HCT116 (cell line): ENCODE measurements around the gene APBB2. TPM values are rescaled to one million over a fixed set of nuclear protein-coding genes. Genes with fewer than 3 reads are reported as not detected.

ENCODE experiments used
- ATAC-seq: fragments of 200-7000 bp; cut with Tn5 transposase; 2 replicates; pipeline ENCODE4 v1.9.1; 2020; ENCODE audit warnings: mild to moderate bottlenecking, moderate library complexity
- BruUV-seq: library from RNA; stranded (reverse); fragments of 400-500 nt; replicated peaks from 2 replicates; lab custom pipeline; 2021; lab: Mats Ljungman, UMichigan
- CTCF ChIA-PET: fragments of 300-600 bp; sonication (Branson Sonifier 250); formaldehyde crosslinking; loops from one replicate; lab custom pipeline; 2021; ENCODE audit warnings: antibody characterized with exemption; lab: Charles Lee
- POLR2A ChIA-PET: fragments of 300-600, 350-600 bp; sonication (Branson Sonifier 250); formaldehyde crosslinking; loops from one replicate; lab custom pipeline; 2021; ENCODE audit warnings: antibody characterized with exemption; lab: Charles Lee
- RAD21 ChIA-PET, 2 experiments: fragments of 300-600 bp; sonication (Branson Sonifier 250); formaldehyde crosslinking; loops; one replicate each; lab custom pipeline; 2023; ENCODE audit warnings: low total read pairs in 2 of 2; ENCODE audit not compliant: uncharacterized antibody in 2 of 2, unreplicated experiment in 2 of 2, low non-redundant PET in 1 of 2; lab: Charles Lee
- DNase-seq: peaks from one replicate; pipeline ENCODE4 v3.0.0-alpha.2; 2010; ENCODE audit warnings: low read depth, low spot score
- H2AFZ ChIP-seq: fragments of 200-600 bp; shearing (Covaris generic), sonication (generic); 2 replicates; pipeline ENCODE4 v1.6.1; 2017; ENCODE audit warnings: low read depth, mixed run types, mixed read lengths, antibody characterized with exemption, low read length; ENCODE audit not compliant: poor library complexity, severe bottlenecking
- H3K27ac ChIP-seq: 2 replicates; pipeline ENCODE4 v1.5.1; 2012; ENCODE audit warnings: low read depth, low read length
- H3K27me3 ChIP-seq: fragments of 200-600 bp; sonication (generic); 2 replicates; pipeline ENCODE4 v1.6.1; 2016; ENCODE audit warnings: mixed run types, low read length, mixed read lengths; ENCODE audit not compliant: insufficient read depth
- H3K36me3 ChIP-seq, 2 experiments: fragments of 200-500 bp in 1 of 2; fragments of 200-600 bp in 1 of 2; sonication (Bioruptor generic) in 1 of 2; sonication (generic) in 1 of 2; 2 replicates each; pipeline versions ENCODE4 v1.5.1 to v1.6.1; 2014 to 2016; ENCODE audit warnings: low read length in 2 of 2, inconsistent platforms in 1 of 2, mixed read lengths in 1 of 2, mixed run types in 1 of 2; ENCODE audit not compliant: insufficient read depth in 2 of 2, control insufficient read depth in 1 of 2
- H3K4me1 ChIP-seq, 2 experiments: fragments of 200-600 bp in 1 of 2; sonication (generic) in 1 of 2; 2 replicates each; pipeline versions ENCODE4 v1.5.1 to v1.6.1; 2012 to 2017; ENCODE audit warnings: low read length in 2 of 2, inconsistent platforms in 1 of 2, mild to moderate bottlenecking in 1 of 2, mixed read lengths in 1 of 2, mixed run types in 1 of 2, moderate library complexity in 1 of 2; ENCODE audit not compliant: insufficient read depth in 2 of 2, control insufficient read depth in 1 of 2
- H3K4me2 ChIP-seq: fragments of 200-600 bp; sonication (generic); 2 replicates; pipeline ENCODE4 v1.6.1; 2017; ENCODE audit warnings: mixed run types, low read length, mixed read lengths
- H3K4me3 ChIP-seq, 2 experiments: fragments of 200-600 bp in 1 of 2; sonication (generic) in 1 of 2; replicated peaks in 1 of 2; 2 replicates each; pipeline ENCODE4 v1.5.1; 2011 to 2016; ENCODE audit warnings: low read length in 2 of 2, control low read depth in 1 of 2, low read depth in 1 of 2, mild to moderate bottlenecking in 1 of 2, mixed read lengths in 1 of 2, mixed run types in 1 of 2
- H3K79me2 ChIP-seq: fragments of 200-600 bp; sonication (generic); 2 replicates; pipeline ENCODE4 v1.6.1; 2017; ENCODE audit warnings: mild to moderate bottlenecking, mixed run types, low read length, moderate library complexity, mixed read lengths; ENCODE audit not compliant: insufficient read depth
- H3K9ac ChIP-seq: fragments of 200-600 bp; sonication (generic); 2 replicates; pipeline ENCODE4 v1.6.1; 2016; ENCODE audit warnings: low read length, mixed read lengths
- H3K9me2 ChIP-seq: fragments of 200-600 bp; sonication (generic), shearing (Covaris generic); 2 replicates; pipeline ENCODE4 v1.6.1; 2017; ENCODE audit warnings: mixed run types, mild to moderate bottlenecking, moderate library complexity; ENCODE audit not compliant: insufficient read depth
- H3K9me3 ChIP-seq, 2 experiments: fragments of 200-500 bp in 1 of 2; fragments of 200-600 bp in 1 of 2; sonication (Bioruptor generic) in 1 of 2; sonication (generic) in 1 of 2; 2 replicates each; pipeline ENCODE4 v1.6.1; 2014 to 2017; ENCODE audit warnings: low read length in 2 of 2, mixed read lengths in 2 of 2, inconsistent platforms in 1 of 2, low read depth in 1 of 2, mild to moderate bottlenecking in 1 of 2, mixed run types in 1 of 2, moderate library complexity in 1 of 2; ENCODE audit not compliant: control insufficient read depth in 1 of 2, insufficient read depth in 1 of 2
- H4K20me1 ChIP-seq: fragments of 200-600 bp; sonication (generic), shearing (Covaris generic); 2 replicates; pipeline ENCODE4 v1.6.1; 2017; ENCODE audit warnings: mixed run types, mild to moderate bottlenecking, moderate library complexity; ENCODE audit not compliant: insufficient read depth
- CTCF ChIP-seq, 3 experiments: fragments of 200-600 bp in 1 of 3; sonication (generic) in 1 of 3; IDR thresholded peaks in 2 of 3; conservative IDR thresholded peaks in 1 of 3; 2 replicates each; pipeline ENCODE4 v1.5.1; 2012 to 2017; ENCODE audit warnings: low read depth in 2 of 3, low read length in 2 of 3, antibody characterized with exemption in 1 of 3, borderline replicate concordance in 1 of 3, control low read depth in 1 of 3, mild to moderate bottlenecking in 1 of 3, mixed read lengths in 1 of 3, mixed run types in 1 of 3, moderate library complexity in 1 of 3; ENCODE audit not compliant: insufficient read depth in 1 of 3
- EGR1 ChIP-seq: IDR thresholded peaks from 2 replicates; pipeline ENCODE4 v1.6.1; 2012; ENCODE audit warnings: low read depth
- ELF1 ChIP-seq: IDR thresholded peaks from 2 replicates; pipeline ENCODE4 v1.6.1; 2012; ENCODE audit warnings: low read depth, borderline replicate concordance
- EZH2 ChIP-seq: fragments of 200-600 bp; sonication (generic); IDR thresholded peaks from 2 replicates; pipeline ENCODE4 v1.6.1; 2017; ENCODE audit warnings: antibody characterized with exemption, mixed run types
- EZH2phosphoT487 ChIP-seq: fragments of 200-600 bp; IDR thresholded peaks from 2 replicates; pipeline ENCODE4 v1.6.1; 2018; ENCODE audit warnings: antibody characterized with exemption, borderline replicate concordance
- FOSL1 ChIP-seq: IDR thresholded peaks from 2 replicates; pipeline ENCODE4 v1.6.1; 2012; ENCODE audit warnings: low read depth
- JUND ChIP-seq: IDR thresholded peaks from 2 replicates; pipeline ENCODE4 v1.6.1; 2012
- MAX ChIP-seq: IDR thresholded peaks from 2 replicates; pipeline ENCODE4 v1.6.1; 2012
- POLR2A ChIP-seq: IDR thresholded peaks from 2 replicates; pipeline ENCODE4 v1.7.0; 2011; ENCODE audit warnings: borderline replicate concordance; ENCODE audit not compliant: insufficient read depth, insufficient read length; ENCODE audit errors: extremely low read depth
- POLR2AphosphoS5 ChIP-seq: IDR thresholded peaks from 2 replicates; pipeline ENCODE4 v1.6.1; 2011; ENCODE audit warnings: mild to moderate bottlenecking, low read depth, low read length, moderate library complexity
- RAD21 ChIP-seq: IDR thresholded peaks from 2 replicates; pipeline ENCODE4 v1.6.1; 2012; ENCODE audit warnings: low read depth, mild to moderate bottlenecking
- REST ChIP-seq: IDR thresholded peaks from 2 replicates; pipeline ENCODE4 v1.6.1; 2012; ENCODE audit warnings: low read depth
- SIN3A ChIP-seq: IDR thresholded peaks from 2 replicates; pipeline ENCODE4 v1.6.1; 2012; ENCODE audit warnings: low read depth
- SP1 ChIP-seq: IDR thresholded peaks from 2 replicates; pipeline ENCODE4 v1.6.1; 2012; ENCODE audit warnings: low read depth
- SRF ChIP-seq: IDR thresholded peaks from 2 replicates; pipeline ENCODE4 v1.6.1; 2012; ENCODE audit warnings: low read depth
- YY1 ChIP-seq: IDR thresholded peaks from 2 replicates; pipeline ENCODE4 v1.6.1; 2011; ENCODE audit warnings: low read length, low read depth, moderate library complexity, mild to moderate bottlenecking; ENCODE audit not compliant: insufficient replicate concordance; ENCODE audit errors: extremely low read depth
- ZBTB33 ChIP-seq: IDR thresholded peaks from 2 replicates; pipeline ENCODE4 v1.6.1; 2011; ENCODE audit warnings: mild to moderate bottlenecking, low read length, moderate library complexity; ENCODE audit not compliant: insufficient replicate concordance; ENCODE audit errors: extremely low read depth
- ZNF274 ChIP-seq: fragments of 200-500 bp; sonication (Bioruptor generic); IDR thresholded peaks from 2 replicates; pipeline ENCODE4 v1.6.1; 2014; ENCODE audit warnings: mild to moderate bottlenecking, low read depth, low read length, inconsistent platforms
- intact Hi-C: fragments of 100-400 bp; cut with micrococcal nuclease; formaldehyde crosslinking; loops from 2 replicates; pipeline ENCODE4 v1.10.0; 2022
- total RNA-seq: library from RNA; stranded (reverse); gene quantifications from one replicate; pipeline ENCODE4 v1.2.1, GENCODE V29; 2021; ENCODE audit not compliant: unreplicated experiment

The APBB2 gene
- total RNA-seq, 1 experiment from 2014 or later, result 72.5 TPM

GRCh38 chr4:41160012-41160789, 54.1 kb downstream of the APBB2 start:
- Histone ChIP-seq H3K27ac (peak overlapping the region; percentile 88), H4K20me1 (no peaks in the 10 kb centered on the region), H3K36me3 (no peaks in the 10 kb centered on the region), H3K9me2 (no peaks in the 10 kb centered on the region), H3K9ac (peak overlapping the region; percentile 55), H3K4me3 (peak overlapping the region; percentile 17 to 34; a peak in 3 of 4 replicates), H3K9me3 (no peaks in the 10 kb centered on the region), H3K4me2 (peak overlapping the region; percentile 69), H3K27me3 (no peaks in the 10 kb centered on the region), H2AFZ (no peak overlapping the region), H3K79me2 (peaks cover 85% of the 10 kb centered on the region), H3K4me1 (peaks cover 74 to 100% of the 10 kb centered on the region in 2 experiments)
- DNase-seq, result peak; percentile 93
- ChIA-PET CTCF (interaction anchor here (0.7 to 1.9 kb wide), 8 partner anchors 9 to 252 kb away, joined by 3 to 15 read pairs (median 4); partner anchors contain the start of gene APBB2), RAD21 (interaction anchor here (0.8 to 1.5 kb wide), 3 partner anchors 52 to 252 kb away, joined by 3 to 4 read pairs (median 3); partner anchors contain the start of gene APBB2 (in 1 of the 2)), POLR2A (interaction anchor here (1.0 to 1.9 kb wide), 10 partner anchors 14 to 169 kb away, joined by 3 to 12 read pairs (median 4); no protein-coding TSS in a partner anchor)
- TSS peak; percentile 91 for BruUV-seq
- ATAC-seq, result peak; percentile 82
- intact Hi-C loops, result loop anchor here (1.0 to 5.0 kb wide), 2 partner anchors 54 to 168 kb away; partner anchors contain the start of gene APBB2
- TF ChIP-seq REST, result no peak
- TF ChIP-seq POLR2A, result no peak
- no peak for TF ChIP-seq ELF1
- no peak for TF ChIP-seq EZH2phosphoT487
- no peak for TF ChIP-seq ZNF274
- TF ChIP-seq YY1, result peak; percentile 39
- TF ChIP-seq SRF, result peak; percentile 45
- TF ChIP-seq FOSL1, result peak; percentile 74
- TF ChIP-seq SP1, result peak; percentile 57; the same call in 1 of the 2 replicates
- no peak for TF ChIP-seq EZH2
- TF ChIP-seq MAX, result no peak; the same call in none of the 2 replicates
- TF ChIP-seq POLR2AphosphoS5, result peak; percentile 18; the same call in 1 of the 2 replicates
- TF ChIP-seq RAD21, result peak; percentile 21; the same call in 1 of the 2 replicates
- no peak for TF ChIP-seq ZBTB33
- no peak for TF ChIP-seq EGR1
- TF ChIP-seq CTCF (IDR thresholded peaks at IDR 0.05 in 2 of 3, conservative IDR thresholded peaks at IDR 0.05 in 1 of 3; ENCODE audit: borderline replicate concordance in 1 of 3, insufficient read depth in 1 of 3, low read depth in 2 of 3, low read length in 2 of 3), result no peak
- TF ChIP-seq JUND, result peak; percentile 82
- TF ChIP-seq SIN3A, result peak; percentile 60; the same call in 1 of the 2 replicates
